GM19372 (cell line): ENCODE measurements around the gene UBAP2.

Experiments
- ATAC-seq: cut with Tn5 transposase; IDR thresholded peaks from one replicate; pipeline ENCODE4 v1.9.1; 2021; ENCODE audit warnings: mild to moderate bottlenecking, low read depth, moderate library complexity; ENCODE audit not compliant: unreplicated experiment

UBAP2 gene

GRCh38 chr9:33926746-33927485 lies 121.8 kb downstream of the UBAP2 start:
- ATAC-seq = no peak

- no peak for ATAC-seq
These were observed 123.5 kb downstream of the UBAP2 start for GRCh38 chr9:33924978-33925797.

- ATAC-seq = no peak
These were observed 124.5 kb downstream of the UBAP2 start for GRCh38 chr9:33923998-33924701.

GRCh38 chr9:33923079-33923478 lies 125.6 kb downstream of the UBAP2 start:
- no peak for ATAC-seq

GRCh38 chr9:33921967-33922895 lies 126.5 kb downstream of the UBAP2 start:
- no peak for ATAC-seq

- ATAC-seq = no peak
These were observed 129.3 kb downstream of the UBAP2 start for GRCh38 chr9:33919276-33919897.

- no peak for ATAC-seq
These were observed 131.7 kb downstream of the UBAP2 start for GRCh38 chr9:33917036-33917435.

- no peak for ATAC-seq
These were observed 133.6 kb downstream of the UBAP2 start for GRCh38 chr9:33914887-33915628.

- no peak for ATAC-seq
These were observed 135.1 kb downstream of the UBAP2 start for GRCh38 chr9:33913541-33913940.

- no peak for ATAC-seq
These were observed 139.9 kb downstream of the UBAP2 start for GRCh38 chr9:33908749-33909148.

GRCh38 chr9:33908114-33908513 lies 140.6 kb downstream of the UBAP2 start:
- ATAC-seq = no peak

GRCh38 chr9:33907347-33907746 lies 141.3 kb downstream of the UBAP2 start:
- no peak for ATAC-seq

- no peak for ATAC-seq
These were observed 141.9 kb downstream of the UBAP2 start for GRCh38 chr9:33906769-33907168.

GRCh38 chr9:33905137-33905536 lies 143.6 kb downstream of the UBAP2 start:
- ATAC-seq = no peak

- no peak for ATAC-seq
These were observed 145.4 kb downstream of the UBAP2 start for GRCh38 chr9:33903157-33903780.

- no peak for ATAC-seq
These were observed 154.4 kb downstream of the UBAP2 start for GRCh38 chr9:33894316-33894715.

- no peak for ATAC-seq
These were observed 154.8 kb downstream of the UBAP2 start for GRCh38 chr9:33893861-33894260.

GRCh38 chr9:33885948-33886347 lies 162.7 kb downstream of the UBAP2 start:
- ATAC-seq = no peak
